Subcutaneous adipose tissue (tissue), 4 donors: ENCODE measurements around the gene MRPL23. TPM values are rescaled to one million over a fixed set of nuclear protein-coding genes. Genes with fewer than 3 reads are reported as not detected.

Source experiments
- CTCF ChIP-seq: fragments of 450-650 bp; IDR thresholded peaks from one replicate; pipeline ENCODE4 v1.5.1; 2016; ENCODE audit warnings: low read depth, mild to moderate bottlenecking, control low read depth, antibody characterized with exemption, moderate library complexity
- small RNA-seq: library from RNA; depleted of rRNA; stranded (forward); fragments of <200 nt; gene quantifications from one replicate; pipeline ENCODE3, GENCODE V24; 2016
- total RNA-seq, 4 donors: library from RNA; depleted of rRNA; stranded (reverse); fragments of >200 nt; gene quantifications; one replicate each; pipeline ENCODE4 v1.1.0, GENCODE V29; 2016

Gene MRPL23
- total RNA-seq, 4 donors from 2014 or later = 113 to 142 (median 116) TPM

- no peak for TF ChIP-seq CTCF
Observed at GRCh38 chr11:2004466-2004865, 57.3 kb downstream of the MRPL23 start.

Small RNAs within 50 kb of the gene (small RNA-seq; reads per million reads assigned to genes)
- not detected for gene RF01972
- gene RF01973 = not detected

Other genes starting within 250 kb of the MRPL23 start
- 1 to 10 TPM in 3 of 4 donors, not detected in 1; 1.1 to 2.4 (median 1.3) TPM for gene IFITM10, start 196.7 kb upstream of the MRPL23 start, total RNA-seq
- gene CTSD, start 183.4 kb upstream of the MRPL23 start, total RNA-seq = 1,000 to 10,000 TPM in 1 of 4 donors, 100 to 1,000 TPM in 3; 387 to 1,776 (median 548) TPM
- not detected for gene SYT8, start 112.3 kb upstream of the MRPL23 start, total RNA-seq
- gene TNNI2, start 108.4 kb upstream of the MRPL23 start, total RNA-seq = 10 to 100 TPM in 1 of 4 donors, 1 to 10 TPM in 1, not detected in 2; 1.8 to 12.6 TPM
- gene LSP1, start 94.2 kb upstream of the MRPL23 start, total RNA-seq = 100 to 1,000 TPM in 2 of 4 donors, 10 to 100 TPM in 2; 15.8 to 196 (median 73.4) TPM
- not detected for gene PRR33, start 55.4 kb upstream of the MRPL23 start, total RNA-seq
- 10 to 100 TPM in 2 of 4 donors, 1 to 10 TPM in 2; 7.7 to 29.0 (median 10.2) TPM for gene TNNT3, start 27.6 kb upstream of the MRPL23 start, total RNA-seq
- gene H19, start 50.5 kb downstream of the MRPL23 start, total RNA-seq = 100 to 1,000 TPM in 3 of 4 donors, 10 to 100 TPM in 1; 47.1 to 338 (median 137) TPM
- 10 to 100 TPM; 21.6 to 32.8 (median 26.6) TPM for gene IGF2, start 192.1 kb downstream of the MRPL23 start, total RNA-seq
- not detected for gene INS, start 213.9 kb downstream of the MRPL23 start, total RNA-seq
- gene TH, start 224.5 kb downstream of the MRPL23 start, total RNA-seq = not detected